NB4 (cell line): ENCODE measurements around the gene PPHLN1.

Experiments
- DNase-seq: peaks from one replicate; pipeline ENCODE4 v3.0.0; 2010; ENCODE audit warnings: low read depth
- H3K4me3 ChIP-seq: one replicate; pipeline ENCODE4 v1.5.1; 2011; ENCODE audit warnings: mild to moderate bottlenecking, low read depth, low read length, moderate library complexity
- MYC ChIP-seq: IDR thresholded peaks from 2 replicates; pipeline ENCODE4 v1.6.1; 2011; ENCODE audit warnings: low read depth, low read length
- POLR2A ChIP-seq: IDR thresholded peaks from 2 replicates; pipeline ENCODE4 v1.6.1; 2011; ENCODE audit warnings: mild to moderate bottlenecking; ENCODE audit not compliant: insufficient read length; ENCODE audit errors: extremely low read depth
- TF ChIP-seq, protein P1 (sequence below): IDR thresholded peaks from 2 replicates; pipeline ENCODE4 v1.6.1; 2011; ENCODE audit warnings: low read depth, low read length
- TF ChIP-seq, protein P2 (sequence below): IDR thresholded peaks from one replicate; pipeline ENCODE4 v1.5.1; 2012; ENCODE audit warnings: low read depth, low read length

Gene PPHLN1

DNA sequence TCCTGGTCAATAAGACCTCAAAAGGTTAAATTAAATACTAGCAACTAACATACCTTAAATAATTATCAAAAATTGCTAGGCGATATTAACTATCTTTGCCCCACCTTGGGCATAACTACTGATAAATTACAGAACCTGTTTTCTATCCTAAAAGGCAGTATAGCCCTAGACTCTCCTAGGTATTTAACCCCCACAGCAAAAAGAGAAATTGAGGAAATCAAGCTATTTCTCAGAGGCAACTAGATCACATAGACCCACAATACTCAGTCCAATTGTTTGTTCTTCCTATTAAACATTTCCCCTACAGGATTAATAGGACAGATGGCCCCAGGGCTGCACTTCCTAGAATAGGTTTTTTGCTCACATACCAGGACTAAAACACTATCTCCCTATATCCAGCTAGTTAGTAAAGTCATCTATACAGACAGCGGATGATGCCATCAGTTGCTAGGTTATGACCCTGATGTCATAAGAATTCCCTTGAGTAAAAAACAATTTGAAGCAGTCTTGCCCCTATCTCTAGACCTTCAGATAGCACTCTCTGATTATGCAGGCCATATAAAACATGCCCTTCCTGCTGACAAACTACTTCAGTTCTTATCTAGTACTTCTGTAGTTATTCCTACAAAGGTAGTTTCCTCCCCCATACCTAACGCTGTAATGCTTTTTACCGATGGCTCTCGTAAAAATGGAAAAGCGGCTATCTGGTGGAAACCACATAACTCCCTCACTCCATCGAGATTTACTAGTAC, 118.4 kb downstream of the PPHLN1 start:
- no peak overlapping the region for H3K4me3 ChIP-seq
- no peak for DNase-seq
- TF ChIP-seq MYC (no peak), POLR2A (no peak)
- TF ChIP-seq, protein P1, sequence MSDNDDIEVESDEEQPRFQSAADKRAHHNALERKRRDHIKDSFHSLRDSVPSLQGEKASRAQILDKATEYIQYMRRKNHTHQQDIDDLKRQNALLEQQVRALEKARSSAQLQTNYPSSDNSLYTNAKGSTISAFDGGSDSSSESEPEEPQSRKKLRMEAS: no peak
- TF ChIP-seq, protein P2, sequence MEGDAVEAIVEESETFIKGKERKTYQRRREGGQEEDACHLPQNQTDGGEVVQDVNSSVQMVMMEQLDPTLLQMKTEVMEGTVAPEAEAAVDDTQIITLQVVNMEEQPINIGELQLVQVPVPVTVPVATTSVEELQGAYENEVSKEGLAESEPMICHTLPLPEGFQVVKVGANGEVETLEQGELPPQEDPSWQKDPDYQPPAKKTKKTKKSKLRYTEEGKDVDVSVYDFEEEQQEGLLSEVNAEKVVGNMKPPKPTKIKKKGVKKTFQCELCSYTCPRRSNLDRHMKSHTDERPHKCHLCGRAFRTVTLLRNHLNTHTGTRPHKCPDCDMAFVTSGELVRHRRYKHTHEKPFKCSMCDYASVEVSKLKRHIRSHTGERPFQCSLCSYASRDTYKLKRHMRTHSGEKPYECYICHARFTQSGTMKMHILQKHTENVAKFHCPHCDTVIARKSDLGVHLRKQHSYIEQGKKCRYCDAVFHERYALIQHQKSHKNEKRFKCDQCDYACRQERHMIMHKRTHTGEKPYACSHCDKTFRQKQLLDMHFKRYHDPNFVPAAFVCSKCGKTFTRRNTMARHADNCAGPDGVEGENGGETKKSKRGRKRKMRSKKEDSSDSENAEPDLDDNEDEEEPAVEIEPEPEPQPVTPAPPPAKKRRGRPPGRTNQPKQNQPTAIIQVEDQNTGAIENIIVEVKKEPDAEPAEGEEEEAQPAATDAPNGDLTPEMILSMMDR: no peak

DNA sequence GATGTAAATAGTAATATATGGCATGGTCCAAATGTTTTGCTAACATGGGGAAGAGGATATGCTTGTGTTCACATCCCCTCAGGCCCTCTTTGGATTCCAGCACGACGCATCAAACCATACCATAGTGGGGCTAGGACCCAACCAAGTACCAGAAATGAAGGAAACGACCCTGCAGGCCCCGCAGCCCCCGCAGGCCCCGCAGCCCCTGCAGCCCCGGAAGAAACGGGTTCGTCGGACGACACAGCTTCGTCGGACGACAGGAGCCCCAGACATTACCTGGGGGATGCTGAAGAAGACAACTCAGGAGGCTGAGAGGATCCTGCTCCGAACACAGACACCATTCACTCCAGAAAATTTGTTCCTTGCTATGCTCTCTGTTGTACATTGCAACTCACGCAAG, 119.9 kb downstream of the PPHLN1 start:
- H3K4me3 ChIP-seq: no peak overlapping the region
- TF ChIP-seq, protein P2: no peak
- no peak for TF ChIP-seq MYC
- TF ChIP-seq, protein P1: no peak
- no peak for TF ChIP-seq POLR2A
- no peak for DNase-seq

DNA sequence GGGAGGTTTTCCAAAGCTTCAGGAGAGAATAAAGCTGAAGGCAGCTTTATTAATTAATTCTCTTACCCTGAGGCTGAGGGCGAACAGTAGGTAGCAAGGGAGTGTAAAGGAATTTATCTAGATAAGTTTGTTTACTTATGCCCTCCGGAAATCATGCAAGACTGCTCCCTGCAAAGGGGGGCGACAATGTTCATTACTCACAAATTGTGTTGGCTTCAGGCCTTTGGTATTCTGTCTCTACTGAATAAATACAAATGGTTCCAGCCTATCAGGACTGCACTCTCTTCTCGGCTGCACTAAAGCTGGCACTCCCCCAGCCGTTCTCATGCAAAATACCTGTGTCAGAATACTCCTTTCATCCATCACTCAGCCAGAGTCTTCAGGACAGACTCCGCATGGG, 120.8 kb downstream of the PPHLN1 start:
- TF ChIP-seq, protein P2: no peak
- TF ChIP-seq POLR2A (no peak), MYC (no peak)
- TF ChIP-seq, protein P1: no peak
- no peak overlapping the region for H3K4me3 ChIP-seq
- DNase-seq: no peak

DNA sequence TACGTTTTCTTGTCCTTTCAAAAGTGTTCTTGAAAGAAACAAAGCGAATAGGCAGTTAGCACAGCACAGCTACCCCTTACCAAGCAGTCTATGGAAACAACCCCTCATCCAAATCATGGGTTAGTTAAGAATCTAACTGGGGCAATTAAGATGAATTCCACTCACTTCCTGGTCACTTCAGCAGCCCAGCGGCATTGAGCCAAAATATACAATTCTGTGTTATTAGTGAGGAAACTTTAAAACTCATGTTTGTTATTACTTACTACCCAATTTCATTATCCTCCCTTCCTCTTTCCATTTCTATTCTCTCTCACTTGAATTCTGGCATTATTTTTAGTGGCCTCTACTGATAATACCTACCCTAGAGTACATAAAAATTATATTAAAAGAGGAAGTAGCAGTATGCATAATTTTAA, 121.4 kb downstream of the PPHLN1 start:
- TF ChIP-seq POLR2A (no peak), MYC (no peak)
- TF ChIP-seq, protein P2: no peak
- TF ChIP-seq, protein P1: no peak
- H3K4me3 ChIP-seq: no peak overlapping the region
- DNase-seq: no peak

DNA sequence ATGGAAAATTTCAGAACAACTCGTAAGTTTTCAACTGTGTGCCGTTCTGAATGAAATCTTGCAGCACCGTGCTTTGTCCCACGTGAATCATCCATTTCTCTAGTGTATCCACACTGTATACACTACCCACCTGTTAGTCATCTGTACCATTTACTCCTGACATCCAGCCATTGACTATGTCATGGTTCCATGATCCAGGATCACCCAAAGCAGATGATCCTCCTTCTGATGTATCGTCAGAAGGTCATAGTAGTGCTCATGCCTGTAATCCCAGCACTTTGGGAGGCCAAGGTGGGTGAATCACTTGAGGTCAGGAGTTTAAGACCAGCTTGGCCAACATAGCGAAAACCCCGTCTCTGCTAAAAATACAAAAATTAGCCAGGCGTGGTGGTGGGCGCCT, 122.9 kb downstream of the PPHLN1 start:
- H3K4me3 ChIP-seq: no peak overlapping the region
- TF ChIP-seq POLR2A: no peak
- TF ChIP-seq, protein P2: no peak
- TF ChIP-seq, protein P1: no peak
- TF ChIP-seq MYC: no peak
- DNase-seq: no peak
